Upper lobe of right lung (tissue), 1 donor: Measurements from ENCODE around the gene IFI27L2. TPM values are rescaled to one million over a fixed set of nuclear protein-coding genes. Genes with fewer than 3 reads are reported as not detected.

Source experiments
- ATAC-seq: fragments of 200-7000 bp; cut with Tn5 transposase; one replicate; pipeline ENCODE4 v1.9.1; 2020; ENCODE audit warnings: mild to moderate bottlenecking, moderate library complexity
- DNase-seq: peaks from one replicate; pipeline ENCODE4 v3.0.0-alpha.2; 2020
- H3K27ac ChIP-seq: fragments of 200-600 bp; one replicate; pipeline ENCODE4 v1.8.0; 2022
- H3K27me3 ChIP-seq: fragments of 200-600 bp; one replicate; pipeline ENCODE4 v1.8.0; 2022; ENCODE audit warnings: mild to moderate bottlenecking
- H3K36me3 ChIP-seq: fragments of 200-600 bp; one replicate; pipeline ENCODE4 v1.8.0; 2022
- H3K4me1 ChIP-seq: fragments of 200-600 bp; one replicate; pipeline ENCODE4 v1.8.0; 2022
- H3K4me3 ChIP-seq: fragments of 200-600 bp; one replicate; pipeline ENCODE4 v1.8.0; 2022; ENCODE audit warnings: mild to moderate bottlenecking
- H3K9me3 ChIP-seq: fragments of 200-600 bp; one replicate; pipeline ENCODE4 v1.8.0; 2022
- CTCF ChIP-seq: fragments of 200-600 bp; IDR thresholded peaks from one replicate; pipeline ENCODE4 v1.8.0; 2022; ENCODE audit warnings: antibody characterized with exemption
- intact Hi-C: fragments of 100-400 bp; cut with DNase I; formaldehyde crosslinking; loops from one replicate; pipeline ENCODE4 v1.11.0; 2022
- total RNA-seq: library from RNA; stranded (reverse); fragmentation: NEBNext Ultra II Directional; extraction: Animal tissue kit (Norgen Biotek cat#: 25700); gene quantifications from one replicate; pipeline ENCODE4 v1.2.1, GENCODE V29; 2021
- donor health status: DM: no; HTN: yes; CAD: no; lungs with severe emphysema.

Gene IFI27L2
- total RNA-seq, 1 donor from 2014 or later: 32.4 TPM

GRCh38 chr14:94135476-94135875 is 6.1 kb upstream of the IFI27L2 start:
- ATAC-seq (no peak), DNase-seq (no peak)
- no peaks in the 10 kb centered on the region for H3K4me1 ChIP-seq
- no peaks in the 10 kb centered on the region for H3K9me3 ChIP-seq
- no peak overlapping the region for H3K27ac ChIP-seq
- no peak for TF ChIP-seq CTCF
- no peaks in the 10 kb centered on the region for H3K36me3 ChIP-seq
- intact Hi-C loops: loop anchor here (5.0 kb wide), 1 partner anchor 93 kb away; no protein-coding TSS in a partner anchor
- H3K4me3 ChIP-seq: no peak overlapping the region
- H3K27me3 ChIP-seq: no peaks in the 10 kb centered on the region

GRCh38 chr14:94132285-94132887 is 3.0 kb upstream of the IFI27L2 start:
- Histone ChIP-seq H3K36me3 (no peaks in the 10 kb centered on the region), H3K9me3 (no peaks in the 10 kb centered on the region), H3K27me3 (no peaks in the 10 kb centered on the region), H3K4me3 (no peak overlapping the region), H3K27ac (no peak overlapping the region), H3K4me1 (peaks cover 8% of the 10 kb centered on the region)
- ATAC-seq (peak; percentile 47), DNase-seq (no peak)
- TF ChIP-seq CTCF: peak; percentile 85
- intact Hi-C loops: no loop called here

- H3K4me3 ChIP-seq: peak overlapping the region; percentile 56
- peak overlapping the region; percentile 68 for H3K27ac ChIP-seq
- intact Hi-C loops: no loop called here
- TF ChIP-seq CTCF: no peak
- no peak for DNase-seq
- no peaks in the 10 kb centered on the region for H3K27me3 ChIP-seq
- H3K4me1 ChIP-seq: peaks cover 8% of the 10 kb centered on the region
- H3K36me3 ChIP-seq: no peaks in the 10 kb centered on the region
- ATAC-seq: peak; percentile 50
- H3K9me3 ChIP-seq: no peaks in the 10 kb centered on the region
Observed at GRCh38 chr14:94129758-94130414, 482 bp upstream of the IFI27L2 start.

- Histone ChIP-seq H3K4me3 (no peak overlapping the region), H3K27me3 (no peaks in the 10 kb centered on the region), H3K4me1 (peaks cover 8% of the 10 kb centered on the region), H3K27ac (peak overlapping the region; percentile 68), H3K36me3 (no peaks in the 10 kb centered on the region), H3K9me3 (no peaks in the 10 kb centered on the region)
- ATAC-seq: no peak
- intact Hi-C loops: no loop called here
- TF ChIP-seq CTCF: no peak
- no peak for DNase-seq
Observed at GRCh38 chr14:94128216-94128839, 1.1 kb downstream of the IFI27L2 start.

GRCh38 chr14:94127330-94127729 is 2.1 kb downstream of the IFI27L2 start:
- DNase-seq (no peak), ATAC-seq (no peak)
- intact Hi-C loops: no loop called here
- H3K36me3 ChIP-seq: no peaks in the 10 kb centered on the region
- H3K9me3 ChIP-seq: no peaks in the 10 kb centered on the region
- no peak overlapping the region for H3K4me3 ChIP-seq
- H3K27ac ChIP-seq: no peak overlapping the region
- no peaks in the 10 kb centered on the region for H3K27me3 ChIP-seq
- peaks cover 8% of the 10 kb centered on the region for H3K4me1 ChIP-seq
- no peak for TF ChIP-seq CTCF
